IMR-90 (cell line): ENCODE results near the gene SLC35G6. TPM values are rescaled to one million over a fixed set of nuclear protein-coding genes. Genes with fewer than 3 reads are reported as not detected.

ENCODE experiments used
- ATAC-seq: fragments of 200-7000 bp; cut with Tn5 transposase; 2 replicates; pipeline ENCODE4 v1.9.1; 2020; ENCODE audit warnings: low read depth, mild to moderate bottlenecking, moderate library complexity
- BruUV-seq: library from RNA; stranded (reverse); fragments of 400-500 nt; replicated peaks from 2 replicates; lab custom pipeline; 2021; lab: Mats Ljungman, UMichigan
- CTCF ChIA-PET: fragments of 300-600 bp; formaldehyde crosslinking; extraction: SDS; loops from one replicate; lab custom pipeline; 2021; ENCODE audit warnings: antibody characterized with exemption; lab: Yijun Ruan, JAX
- POLR2A ChIA-PET: fragments of 300-600 bp; sonication (Branson Sonifier 250); formaldehyde crosslinking; loops from one replicate; lab custom pipeline; 2022; ENCODE audit warnings: antibody characterized with exemption; ENCODE audit not compliant: unreplicated experiment; lab: Charles Lee
- DNase-seq: peaks from one replicate; pipeline ENCODE4 v3.0.0; 2013
- H2AFZ ChIP-seq: replicated peaks from 2 replicates; pipeline ENCODE3; 2013; ENCODE audit warnings: low read length, mild to moderate bottlenecking; ENCODE audit not compliant: poor library complexity
- H2AK5ac ChIP-seq: 2 replicates; pipeline ENCODE4 v1.6.1; 2013; ENCODE audit warnings: low read depth, low read length, inconsistent platforms
- H2AK9ac ChIP-seq: replicated peaks from 2 replicates; pipeline ENCODE3; 2013; ENCODE audit warnings: mild to moderate bottlenecking, low read depth, low read length, moderate library complexity; ENCODE audit not compliant: poor library complexity
- H2BK120ac ChIP-seq: 2 replicates; pipeline ENCODE4 v1.6.1; 2013; ENCODE audit warnings: low read depth, low read length, inconsistent platforms
- H2BK15ac ChIP-seq: 3 replicates; pipeline ENCODE4 v1.6.1; 2013; ENCODE audit warnings: low read depth, low read length, inconsistent platforms
- H2BK20ac ChIP-seq: 2 replicates; pipeline ENCODE4 v1.6.1; 2013; ENCODE audit warnings: low read depth, mild to moderate bottlenecking, inconsistent platforms, low read length, moderate library complexity
- H2BK5ac ChIP-seq: 2 replicates; pipeline ENCODE4 v1.6.1; 2013; ENCODE audit warnings: mild to moderate bottlenecking, low read depth, low read length, inconsistent platforms; ENCODE audit not compliant: poor library complexity, severe bottlenecking
- H3K14ac ChIP-seq: replicated peaks from 2 replicates; pipeline ENCODE4 v1.6.1; 2013; ENCODE audit warnings: low read depth, low read length, inconsistent platforms
- H3K18ac ChIP-seq: 2 replicates; pipeline ENCODE4 v1.6.1; 2013; ENCODE audit warnings: low read depth, low read length, control low read depth
- H3K23ac ChIP-seq: 2 replicates; pipeline ENCODE4 v1.6.1; 2013; ENCODE audit warnings: low read depth, low read length, inconsistent platforms
- H3K27ac ChIP-seq: 2 replicates; pipeline ENCODE4 v1.5.1; 2013; ENCODE audit warnings: mild to moderate bottlenecking, control low read depth, low read length; ENCODE audit not compliant: insufficient read depth
- H3K27me3 ChIP-seq: 2 replicates; pipeline ENCODE4 v1.6.1; 2013; ENCODE audit warnings: low read length; ENCODE audit not compliant: control insufficient read depth, insufficient read depth
- H3K36me3 ChIP-seq: 2 replicates; pipeline ENCODE4 v1.6.1; 2013; ENCODE audit warnings: low read length, mixed read lengths; ENCODE audit not compliant: control insufficient read depth, insufficient read depth
- H3K4ac ChIP-seq: 2 replicates; pipeline ENCODE4 v1.6.1; 2013; ENCODE audit warnings: low read depth, low read length, inconsistent platforms
- H3K4me1 ChIP-seq: 2 replicates; pipeline ENCODE4 v1.6.1; 2013; ENCODE audit warnings: low read length, mixed read lengths; ENCODE audit not compliant: control insufficient read depth, insufficient read depth
- H3K4me2 ChIP-seq: 2 replicates; pipeline ENCODE4 v1.6.1; 2013; ENCODE audit warnings: low read depth, mild to moderate bottlenecking, control low read depth, low read length, moderate library complexity
- H3K4me3 ChIP-seq: 2 replicates; pipeline ENCODE4 v1.5.1; 2013; ENCODE audit warnings: low read depth, mild to moderate bottlenecking, control low read depth, low read length, moderate library complexity; ENCODE audit not compliant: insufficient read depth
- H3K56ac ChIP-seq: 2 replicates; pipeline ENCODE4 v1.6.1; 2013; ENCODE audit warnings: low read length, inconsistent platforms; ENCODE audit not compliant: insufficient read depth; ENCODE audit errors: extremely low read depth
- H3K79me1 ChIP-seq, 2 experiments: 2 replicates each; pipeline ENCODE4 v1.6.1; 2013; ENCODE audit warnings: low read length in 2 of 2, inconsistent platforms in 1 of 2, low read depth in 1 of 2
- H3K9ac ChIP-seq: 2 replicates; pipeline ENCODE4 v1.6.1; 2013; ENCODE audit warnings: low read depth, low read length, control low read depth
- H3K9me1 ChIP-seq: 2 replicates; pipeline ENCODE4 v1.6.1; 2013; ENCODE audit warnings: low read length, inconsistent platforms; ENCODE audit not compliant: insufficient read depth
- H3K9me3 ChIP-seq: 2 replicates; pipeline ENCODE4 v1.6.1; 2013; ENCODE audit warnings: low read length; ENCODE audit not compliant: control insufficient read depth, insufficient read depth
- H4K20me1 ChIP-seq: 2 replicates; pipeline ENCODE4 v1.6.1; 2013; ENCODE audit warnings: low read length, inconsistent platforms; ENCODE audit not compliant: insufficient read depth
- H4K5ac ChIP-seq: 2 replicates; pipeline ENCODE4 v1.6.1; 2013; ENCODE audit warnings: mild to moderate bottlenecking, low read depth, low read length, control low read depth
- H4K8ac ChIP-seq, 2 experiments: 2 replicates each; pipeline ENCODE4 v1.6.1; 2013; ENCODE audit warnings: low read depth in 2 of 2, low read length in 2 of 2, control low read depth in 1 of 2, inconsistent platforms in 1 of 2
- H4K91ac ChIP-seq: 2 replicates; pipeline ENCODE4 v1.6.1; 2013; ENCODE audit warnings: low read depth, low read length, inconsistent platforms; ENCODE audit not compliant: insufficient read depth
- BHLHE40 ChIP-seq: fragments of 150-350 bp; IDR thresholded peaks from 2 replicates; pipeline ENCODE4 v1.6.1; 2016; ENCODE audit warnings: mild to moderate bottlenecking, low read depth, low read length
- MXI1 ChIP-seq: IDR thresholded peaks from 2 replicates; pipeline ENCODE4 v1.6.1; 2012; ENCODE audit warnings: low read depth, mild to moderate bottlenecking, low read length, moderate library complexity, borderline replicate concordance
- RAD21 ChIP-seq: IDR thresholded peaks from 2 replicates; pipeline ENCODE4 v1.6.1; 2012; ENCODE audit warnings: low read length, improper control_type of control experiment
- SMC3 ChIP-seq: fragments of 150-350 bp; IDR thresholded peaks from 2 replicates; pipeline ENCODE4 v1.6.1; 2016; ENCODE audit warnings: low read depth, mild to moderate bottlenecking, antibody characterized with exemption, low read length, moderate library complexity
- WGBS, 2 experiments: methylation state at CpG; one replicate each; pipeline versions ENCODE4 v1.1.5 to v1.1.7; 2013; ENCODE audit warnings: missing lambda C conversion rate in 2 of 2; ENCODE audit not compliant: insufficient read length in 1 of 2; ENCODE audit errors: extremely low coverage in 2 of 2; 5-methylcytosine and 5-hydroxymethylcytosine counted together
- dilution Hi-C: fragments of 300-500 bp; cut with HindIII; formaldehyde crosslinking; loops from one replicate; pipeline ENCODE4 v1.14.3; 2018; ENCODE audit warnings: low sequenced_read_pairs; ENCODE audit not compliant: unreplicated experiment
- in situ Hi-C: fragments of 300-500 bp; cut with MboI; formaldehyde crosslinking; loops from 3 replicates; pipeline ENCODE4 v1.14.3; 2019; ENCODE audit warnings: low sequenced_read_pairs, inconsistent platforms, mixed read lengths
- intact Hi-C: fragments of 100-400 bp; cut with micrococcal nuclease; formaldehyde crosslinking; loops from 2 replicates; pipeline ENCODE4 v1.10.0; 2022
- polyA plus RNA-seq, 3 experiments: library from polyadenylated mRNA; depleted of rRNA; stranded (reverse); fragments of >200 nt; gene quantifications; 2 replicates each; pipeline ENCODE4 v1.2.3, GENCODE V29; 2012; ENCODE audit warnings: low replicate concordance in 1 of 3
- total RNA-seq: library from RNA; depleted of rRNA; stranded (reverse); fragments of >200 nt; gene quantifications from 2 replicates; pipeline ENCODE4 v1.2.3, GENCODE V29; 2012

SLC35G6 gene
- total and polyA plus RNA-seq, 2 of the 4 experiments (the other 2 are of a cell fraction): not detected

GRCh38 chr17:7460850-7461660 is 20.2 kb upstream of the SLC35G6 start:
- Histone ChIP-seq H3K4me1 (no peaks in the 10 kb centered on the region), H4K5ac (no peak overlapping the region), H3K23ac (no peak overlapping the region), H3K79me1 (peaks cover 11 to 50% of the 10 kb centered on the region in 2 experiments; a peak in 2 of 4 replicates), H4K91ac (no peak overlapping the region), H3K27me3 (no peaks in the 10 kb centered on the region), H3K9me3 (no peaks in the 10 kb centered on the region), H2AK5ac (no peak overlapping the region), H2AFZ (no peak overlapping the region), H3K14ac (no peak overlapping the region), H2BK120ac (no peak overlapping the region), H3K9me1 (peaks cover 15% of the 10 kb centered on the region; the same call in 1 of the 2 replicates), H3K36me3 (peaks cover 35% of the 10 kb centered on the region), H4K20me1 (peaks cover 21% of the 10 kb centered on the region), H3K56ac (no peak overlapping the region), H2BK5ac (no peak overlapping the region), H3K4me3 (no peak overlapping the region), H2AK9ac (no peak overlapping the region), H2BK15ac (no peak overlapping the region), H3K27ac (no peak overlapping the region), H3K4ac (no peak overlapping the region), H3K4me2 (no peak overlapping the region), H2BK20ac (no peak overlapping the region), H3K9ac (no peak overlapping the region), H3K18ac (no peak overlapping the region), H4K8ac (no peak overlapping the region)
- ATAC-seq (no peak), DNase-seq (no peak)
- POLR2A ChIA-PET: interaction anchor here (1.2 kb wide), 1 partner anchor 17 kb away, joined by 8 read pairs; no protein-coding TSS in a partner anchor
- dilution Hi-C loops: no loop called here
- BruUV-seq: TSS peak; percentile 48
- intact Hi-C loops: no loop called here
- in situ Hi-C loops: no loop called here
- 93% methylated on average over 3 of the region's 7 CpGs; no CpG with 5 or more reads in 1 of the 2 experiments for WGBS, 2 experiments
- TF ChIP-seq BHLHE40 (no peak), MXI1 (no peak), SMC3 (no peak), RAD21 (no peak)
- CTCF ChIA-PET: no interaction called here
